Skeletal muscle cell (primary cell): ENCODE measurements around the gene AKAP11.

ENCODE experiments used
- DNase-seq: peaks from one replicate; pipeline ENCODE4 v3.0.0-alpha.2; 2010; ENCODE audit warnings: low read depth
- H3K4me3 ChIP-seq: 2 replicates; pipeline ENCODE4 v1.5.1; 2011; ENCODE audit warnings: low read depth, mild to moderate bottlenecking, control low read depth, low read length, moderate library complexity

The AKAP11 gene

GRCh38 chr13:42272804-42273175 is 838 bp downstream of the AKAP11 start:
- no peak for DNase-seq
- peak overlapping the region; percentile 77 for H3K4me3 ChIP-seq

DNA sequence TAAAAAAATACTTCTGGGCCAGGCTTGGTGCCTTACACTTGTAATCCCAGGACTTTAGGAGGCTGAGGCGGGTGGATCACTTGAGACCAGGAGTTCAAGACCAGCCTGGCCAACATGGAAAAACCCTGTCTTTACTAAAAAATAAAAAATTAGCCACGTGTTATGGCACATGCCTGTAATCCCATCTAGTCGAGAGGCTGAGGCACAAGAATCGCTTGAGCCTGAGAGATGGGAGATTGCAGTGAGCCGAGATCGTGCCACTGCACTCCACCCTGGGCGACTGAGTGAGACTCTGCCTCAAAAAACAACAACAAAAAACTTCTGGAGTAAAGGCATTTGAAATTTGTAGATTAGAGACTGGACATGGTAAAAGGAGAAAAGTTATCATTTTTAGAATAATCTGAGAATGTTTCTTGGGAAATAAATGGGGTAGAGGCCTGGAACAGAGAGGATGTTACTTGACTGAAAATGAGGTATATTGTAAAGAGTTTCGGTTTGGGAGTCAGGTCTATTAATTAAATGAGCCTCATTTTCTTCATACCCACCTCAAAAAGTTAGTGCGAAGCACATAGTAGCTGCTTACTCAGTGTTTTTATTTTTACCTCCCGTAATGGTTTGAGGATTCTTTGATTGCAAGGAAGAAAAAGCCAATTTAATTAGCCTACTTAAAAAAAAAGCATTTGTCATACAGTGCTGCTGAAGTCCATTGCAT is 2.6 kb downstream of the AKAP11 start:
- no peak overlapping the region for H3K4me3 ChIP-seq

GRCh38 chr13:42275098-42275471 is 3.1 kb downstream of the AKAP11 start:
- no peak for DNase-seq
- no peak overlapping the region for H3K4me3 ChIP-seq

More for the DNA sequence above, 2.6 kb downstream of the AKAP11 start:
- DNase-seq: no peak

DNA sequence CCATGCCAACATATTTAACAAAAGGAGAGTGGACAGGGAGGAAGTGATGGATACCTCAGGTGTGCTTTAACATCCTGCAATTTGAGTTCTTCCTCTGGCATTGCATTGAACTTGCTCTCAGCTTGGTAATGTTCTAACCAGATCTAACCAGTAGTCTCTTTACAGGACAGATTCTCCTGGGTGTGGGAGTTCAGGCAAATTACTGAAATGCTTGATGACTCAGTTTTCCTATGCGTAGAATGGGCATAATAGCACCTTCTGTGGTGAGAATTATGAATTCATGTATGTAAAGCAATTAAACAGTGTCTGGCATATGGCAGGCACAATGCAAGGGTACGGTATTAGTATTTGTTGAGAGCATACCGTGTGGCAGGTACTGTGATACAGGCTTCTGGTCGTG is 3.6 kb downstream of the AKAP11 start:
- H3K4me3 ChIP-seq: no peak overlapping the region
- DNase-seq: no peak

DNA sequence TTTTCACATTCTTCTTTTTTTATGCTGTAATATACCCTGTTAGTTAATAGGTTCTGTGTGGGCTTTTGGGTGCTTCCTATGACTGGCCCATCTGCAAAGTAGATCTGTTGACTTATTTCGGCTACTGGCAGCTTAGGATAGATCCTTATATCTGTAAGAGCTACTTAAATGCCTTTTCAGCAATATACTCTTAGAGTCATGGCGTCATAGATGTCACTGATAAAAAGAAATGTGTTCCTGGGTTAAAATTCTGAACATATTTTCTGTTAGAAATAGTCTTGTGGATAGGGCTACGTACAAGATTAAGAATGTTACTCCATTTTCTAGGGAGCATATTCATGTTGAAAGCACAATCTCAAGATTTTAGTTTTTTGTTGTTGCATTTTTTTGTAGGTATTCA is 4.7 kb downstream of the AKAP11 start:
- no peak overlapping the region for H3K4me3 ChIP-seq
- DNase-seq: no peak

GRCh38 chr13:42277618-42278276 is 5.8 kb downstream of the AKAP11 start:
- DNase-seq: peak; percentile 29
- no peak overlapping the region for H3K4me3 ChIP-seq

GRCh38 chr13:42279080-42279479 is 7.1 kb downstream of the AKAP11 start:
- DNase-seq: no peak
- H3K4me3 ChIP-seq: no peak overlapping the region

DNA sequence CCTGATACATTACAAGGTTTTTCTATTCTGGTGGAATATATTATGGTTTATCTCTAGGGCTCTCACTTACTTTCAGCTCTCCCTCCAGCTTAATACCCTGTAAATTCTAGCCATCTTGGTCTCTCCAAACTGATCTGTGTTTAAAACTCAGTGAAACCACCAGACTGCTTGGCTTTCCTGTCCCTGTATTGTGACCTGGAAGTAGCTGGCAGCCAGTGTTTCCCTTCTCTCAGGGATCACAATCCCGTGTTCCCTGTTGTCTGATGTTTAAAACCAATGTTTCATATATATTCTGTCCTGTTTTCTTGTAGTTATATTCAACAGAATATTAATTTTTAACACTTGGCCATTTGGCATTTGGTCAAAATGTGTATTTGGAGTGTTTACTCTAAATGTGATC is 8.0 kb downstream of the AKAP11 start:
- H3K4me3 ChIP-seq: no peak overlapping the region
- DNase-seq: no peak

DNA sequence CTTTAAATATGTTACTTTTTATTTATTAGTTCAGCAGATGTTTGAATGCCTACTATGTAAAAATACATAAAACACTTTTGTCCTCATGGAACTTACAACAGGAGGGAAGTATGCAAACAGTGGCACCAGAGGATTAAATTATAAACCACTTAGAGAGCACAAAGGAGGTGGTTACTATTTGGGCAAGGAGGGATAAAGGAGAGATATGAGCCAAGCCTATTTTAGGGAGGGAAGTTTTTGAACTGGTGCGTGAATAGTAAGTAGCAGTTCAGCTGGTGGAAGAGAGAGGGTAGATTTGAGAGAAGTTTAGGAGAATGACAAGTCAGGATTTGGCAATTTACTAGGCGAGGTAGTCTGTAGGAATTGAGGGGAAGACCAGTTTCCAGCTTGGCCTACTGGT is 8.6 kb downstream of the AKAP11 start:
- H3K4me3 ChIP-seq: no peak overlapping the region
- DNase-seq: no peak

DNA sequence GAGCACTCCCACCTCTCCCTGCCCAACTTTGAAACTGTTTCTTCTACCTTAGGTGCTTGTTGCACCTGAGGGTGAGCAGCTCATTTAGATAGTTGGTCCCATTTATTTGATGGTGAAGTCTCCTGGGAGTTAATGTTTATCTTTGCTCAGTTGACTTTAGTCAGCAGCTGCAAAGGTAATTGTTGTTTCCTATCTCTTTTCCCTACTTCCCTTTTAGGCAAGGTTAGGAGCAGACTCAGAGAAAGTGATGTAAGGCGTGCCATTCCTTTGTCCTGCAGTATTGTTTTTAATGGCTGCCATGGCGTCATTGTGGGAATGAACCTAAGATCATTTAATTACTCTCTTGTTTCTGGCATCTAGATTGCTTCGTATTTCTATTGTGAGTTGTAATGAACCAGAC is 11.6 kb downstream of the AKAP11 start:
- no peak overlapping the region for H3K4me3 ChIP-seq

GRCh38 chr13:42284068-42284467 is 12.1 kb downstream of the AKAP11 start:
- no peak for DNase-seq
- no peak overlapping the region for H3K4me3 ChIP-seq

More for the DNA sequence above, 11.6 kb downstream of the AKAP11 start:
- DNase-seq: no peak

DNA sequence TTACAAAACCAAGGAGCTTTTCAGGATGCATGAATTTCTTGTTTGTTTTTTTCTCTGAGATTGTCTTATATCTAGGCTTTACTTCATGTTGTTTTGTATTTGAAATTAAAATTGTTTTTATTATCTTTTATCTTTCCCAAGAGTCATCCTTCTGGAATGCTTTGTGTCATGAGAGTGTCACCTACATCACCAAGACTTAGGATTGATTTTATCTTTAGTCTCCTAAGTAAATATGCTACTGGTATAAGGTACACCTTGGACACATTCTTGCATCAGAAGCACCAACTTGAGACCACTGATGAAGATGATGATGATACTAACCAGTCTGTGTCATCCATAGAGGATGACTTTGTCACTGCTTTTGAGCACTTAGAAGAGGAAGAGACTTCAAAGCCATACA is 26.4 kb downstream of the AKAP11 start:
- H3K4me3 ChIP-seq: no peak overlapping the region
- DNase-seq: no peak

- no peak for DNase-seq
- H3K4me3 ChIP-seq: no peak overlapping the region
Observed at GRCh38 chr13:42305503-42305902, 33.6 kb downstream of the AKAP11 start.

GRCh38 chr13:42307461-42307860 is 35.5 kb downstream of the AKAP11 start:
- no peak overlapping the region for H3K4me3 ChIP-seq
- no peak for DNase-seq

DNA sequence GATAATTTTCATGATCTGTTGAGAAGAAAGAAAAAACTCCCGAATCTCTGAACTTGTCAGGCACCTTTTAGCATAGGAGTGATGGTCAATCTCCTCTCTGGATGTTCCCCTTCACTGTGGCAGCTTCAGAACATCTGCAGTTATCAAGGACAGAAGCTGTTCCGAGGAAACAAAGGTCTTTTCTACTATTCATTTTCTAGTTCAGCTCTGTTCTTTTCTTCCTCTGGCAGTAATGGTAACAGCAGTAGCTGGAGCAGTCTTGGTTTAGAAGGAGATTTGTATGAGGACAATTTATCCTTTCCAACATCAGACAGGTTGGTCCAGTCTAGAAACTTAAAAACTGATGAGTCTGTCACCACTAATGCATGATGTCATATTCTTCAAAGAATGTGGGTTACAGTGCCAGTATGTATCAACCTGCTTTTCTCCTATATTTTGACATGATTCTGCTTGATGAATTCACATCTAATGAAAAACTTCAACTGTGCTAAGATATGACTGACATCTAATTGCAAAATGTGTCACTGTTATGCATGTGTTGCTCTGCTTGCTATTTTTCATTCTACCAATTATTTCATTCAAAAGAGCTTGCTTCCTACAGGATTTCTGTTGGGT is 41.0 kb downstream of the AKAP11 start:
- no peak for DNase-seq
- H3K4me3 ChIP-seq: no peak overlapping the region

DNA sequence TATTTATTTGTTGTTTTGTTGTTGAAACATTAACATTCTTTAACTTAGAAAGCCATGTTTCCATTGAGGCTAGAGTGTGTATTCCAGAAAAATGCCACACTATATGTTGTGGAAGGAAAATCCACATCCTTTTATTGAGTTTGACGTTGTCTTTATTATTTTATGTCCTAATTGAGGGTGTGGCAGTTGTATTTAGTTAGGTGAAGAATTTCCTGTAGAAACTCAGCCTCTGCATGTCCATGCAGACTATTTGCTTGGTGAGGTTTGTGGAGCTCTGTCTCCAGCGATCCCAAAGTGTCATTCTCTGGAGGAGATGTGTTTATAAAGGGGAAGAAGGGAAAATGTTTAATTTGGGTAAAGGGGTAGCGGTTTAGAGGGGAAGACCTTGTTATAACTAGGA is 46.6 kb downstream of the AKAP11 start:
- DNase-seq: no peak

DNA sequence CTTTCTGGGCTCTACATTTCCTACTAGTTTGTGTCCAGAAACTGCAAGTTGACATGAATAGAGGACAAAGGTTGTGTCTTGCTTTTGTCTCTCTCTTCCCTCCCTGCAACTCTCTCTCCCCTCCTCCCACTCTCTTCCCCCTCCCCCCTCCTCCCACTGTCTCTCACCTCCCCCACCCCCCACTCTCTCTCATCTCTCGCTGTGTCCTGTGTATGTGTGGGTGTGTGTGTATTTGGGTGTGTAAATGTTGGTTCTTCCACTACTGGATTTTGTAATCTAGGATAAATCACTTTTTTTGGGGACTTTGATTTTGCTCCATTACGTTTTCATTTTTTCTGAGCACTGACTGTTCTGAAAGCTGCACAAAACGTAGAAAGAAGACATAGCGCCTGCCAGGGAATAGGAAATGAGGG is 48.4 kb downstream of the AKAP11 start:
- DNase-seq: no peak
- no peak overlapping the region for H3K4me3 ChIP-seq

More for the DNA sequence above, 46.6 kb downstream of the AKAP11 start:
- H3K4me3 ChIP-seq: no peak overlapping the region

- DNase-seq: no peak
- H3K4me3 ChIP-seq: no peak overlapping the region
Observed at GRCh38 chr13:42322806-42323205, 50.9 kb downstream of the AKAP11 start.

DNA sequence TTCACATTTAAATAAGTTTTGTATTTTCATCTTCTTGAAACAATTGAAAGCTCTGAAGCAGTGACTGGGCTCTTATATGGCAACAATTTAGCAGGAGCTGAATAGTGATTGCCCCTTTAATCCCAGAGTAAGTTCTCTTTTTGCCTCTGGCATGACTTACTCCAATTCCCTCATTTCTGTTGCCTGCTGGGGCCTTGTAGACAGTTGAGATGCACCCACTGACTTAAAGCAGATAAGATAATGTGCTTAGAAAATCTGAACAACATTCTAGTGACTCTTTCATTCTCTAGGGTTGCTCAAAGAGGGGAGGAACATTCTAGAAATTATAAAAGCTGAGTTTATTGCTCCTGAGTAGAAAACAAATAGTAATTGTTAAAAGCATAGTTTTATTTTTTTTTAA is 52.8 kb downstream of the AKAP11 start:
- no peak for DNase-seq
- H3K4me3 ChIP-seq: no peak overlapping the region

- H3K4me3 ChIP-seq: no peak overlapping the region
- no peak for DNase-seq
Observed at GRCh38 chr13:42327725-42328124, 55.8 kb downstream of the AKAP11 start.

GRCh38 chr13:42328672-42329071 is 56.7 kb downstream of the AKAP11 start:
- no peak for DNase-seq
- no peak overlapping the region for H3K4me3 ChIP-seq
